ENCODE data around the gene RGS9BP. TPM values are rescaled to one million over a fixed set of nuclear protein-coding genes. Genes with fewer than 3 reads are reported as not detected.
"Not testable (repeated sequence)": the region's sequence is repeated elsewhere in the genome, so short reads cannot be mapped to it uniquely, and the experiment has no call there.

Gene RGS9BP
- total RNA-seq, 1 experiment from 2014 or later: 0.18 TPM

DNA sequence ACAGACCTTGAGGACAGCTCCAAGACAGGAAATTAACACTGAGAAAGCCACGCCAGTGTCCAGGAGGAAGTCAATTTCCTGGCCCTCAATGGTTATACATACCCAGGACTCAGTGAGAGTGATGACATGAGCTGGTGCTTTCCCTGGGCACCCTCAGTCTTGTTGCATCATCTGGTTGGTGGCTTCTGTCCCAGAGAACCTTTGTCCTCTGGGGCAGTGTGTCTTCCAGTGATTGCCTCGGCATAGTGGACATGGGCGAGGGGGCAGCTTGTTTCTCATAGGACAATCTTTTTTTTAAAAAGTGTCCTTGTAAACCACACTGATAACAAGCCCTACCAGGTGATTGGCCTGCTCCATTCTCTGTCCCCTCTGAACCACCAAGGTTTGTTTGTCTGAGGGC is 21.1 kb downstream of the RGS9BP start:
- DNase-seq: not testable (repeated sequence)
- peaks cover 40% of the 10 kb centered on the region for H3K36me3 ChIP-seq

DNA sequence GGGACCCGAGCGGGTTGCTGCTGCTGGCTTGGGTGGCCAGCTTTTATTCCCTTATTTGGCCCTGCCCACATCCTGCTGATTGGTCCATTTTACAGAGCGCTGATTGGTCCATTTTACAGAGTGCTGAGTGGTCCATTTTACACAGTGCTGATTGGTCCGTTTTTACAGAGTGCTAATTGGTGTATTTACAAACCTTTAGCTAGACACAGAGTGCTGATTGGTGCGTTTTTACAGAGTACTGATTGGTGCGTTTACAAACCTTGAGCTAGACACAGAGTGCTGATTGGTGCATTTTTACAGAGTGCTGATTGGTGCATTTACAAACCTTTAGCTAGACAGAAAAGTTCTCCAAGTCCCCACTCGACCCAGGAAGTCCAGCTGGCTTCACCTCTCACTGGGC is 24.5 kb downstream of the RGS9BP start:
- not testable (repeated sequence) for H3K27ac ChIP-seq; H3K4me1 ChIP-seq; H3K4me3 ChIP-seq; H3K9me3 ChIP-seq (replicated peaks); DNase-seq; H3K27me3 ChIP-seq
- H3K36me3 ChIP-seq: peaks cover 56% of the 10 kb centered on the region

More for the DNA sequence above, 21.1 kb downstream of the RGS9BP start:
- not testable (repeated sequence) for H3K4me1 ChIP-seq; H3K9me3 ChIP-seq (replicated peaks); H3K27ac ChIP-seq; H3K4me3 ChIP-seq; H3K27me3 ChIP-seq

DNA sequence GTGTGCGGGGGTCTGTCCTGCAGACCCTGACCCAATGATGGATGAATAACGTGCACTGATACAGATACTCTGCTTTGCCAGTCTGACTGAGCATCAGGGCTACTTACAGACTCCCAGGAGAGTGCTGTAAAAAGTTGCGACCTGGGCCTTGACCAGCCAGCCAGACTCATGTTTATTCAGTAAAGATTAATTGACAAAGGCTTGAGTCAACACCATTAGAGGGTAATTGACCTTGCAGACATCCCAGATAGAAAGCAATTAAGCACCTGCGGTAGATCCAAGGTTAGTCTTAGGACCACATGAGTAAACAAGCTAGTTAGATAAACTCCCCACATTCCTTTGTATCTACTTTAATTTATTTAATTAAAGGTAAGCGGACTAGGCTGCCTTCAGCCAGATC is 26.4 kb downstream of the RGS9BP start:
- Histone ChIP-seq H3K4me1 (no peaks in the 10 kb centered on the region), H3K4me3 (no peak overlapping the region), H3K27ac (no peak overlapping the region), H3K36me3 (peaks cover 69% of the 10 kb centered on the region), H3K9me3 (replicated peaks) (peaks cover 9% of the 10 kb centered on the region), H3K27me3 (no peaks in the 10 kb centered on the region)
- no peak for DNase-seq

DNA sequence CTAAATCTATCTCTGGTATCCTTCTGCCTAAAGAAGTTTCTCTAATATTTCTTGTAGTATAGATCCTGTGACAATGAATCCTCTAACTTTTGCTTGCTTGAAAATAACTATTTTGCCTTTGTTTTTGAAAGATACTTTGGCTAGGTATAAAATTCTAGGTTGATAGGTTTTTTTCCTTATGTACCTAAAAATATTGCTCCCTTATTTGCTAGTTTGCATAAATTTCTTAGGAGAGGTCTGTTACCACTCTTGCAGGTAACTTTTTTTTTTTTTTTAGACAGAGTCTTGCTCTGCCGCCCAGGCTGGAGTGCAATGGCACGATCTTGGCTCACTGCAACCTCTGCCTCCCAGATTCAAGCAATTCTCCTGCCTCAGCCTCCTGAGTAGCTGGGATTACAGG is 28.4 kb downstream of the RGS9BP start:
- peaks cover 57% of the 10 kb centered on the region for H3K36me3 ChIP-seq
- H3K4me1 ChIP-seq; H3K27ac ChIP-seq; H3K27me3 ChIP-seq; DNase-seq; H3K9me3 ChIP-seq (replicated peaks); H3K4me3 ChIP-seq: not testable (repeated sequence)

DNA sequence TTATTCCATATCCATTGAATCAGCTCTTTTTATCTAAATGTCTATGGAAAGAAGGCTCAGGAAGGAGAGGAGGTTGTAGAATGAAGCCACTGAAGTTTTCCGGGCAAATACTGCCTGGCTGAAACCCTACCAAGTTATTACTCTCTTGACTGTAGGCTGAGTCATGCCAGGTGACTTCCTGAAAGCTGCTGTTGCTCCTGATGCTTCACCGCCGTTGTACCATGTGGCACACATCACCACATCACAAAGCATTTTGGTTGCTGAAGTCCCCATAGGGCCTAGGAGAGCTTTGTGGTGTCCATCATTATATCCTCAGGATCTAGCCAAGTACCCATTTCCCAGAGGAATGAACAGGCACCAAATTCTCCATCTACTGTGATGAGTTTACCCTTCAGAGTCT is 32.8 kb downstream of the RGS9BP start:
- no peak for DNase-seq
- no peaks in the 10 kb centered on the region for H3K27me3 ChIP-seq
- H3K27ac ChIP-seq: no peak overlapping the region
- peaks cover 9% of the 10 kb centered on the region for H3K9me3 ChIP-seq (replicated peaks)
- no peaks in the 10 kb centered on the region for H3K4me1 ChIP-seq
- H3K36me3 ChIP-seq: peaks cover 66% of the 10 kb centered on the region
- no peak overlapping the region for H3K4me3 ChIP-seq

DNA sequence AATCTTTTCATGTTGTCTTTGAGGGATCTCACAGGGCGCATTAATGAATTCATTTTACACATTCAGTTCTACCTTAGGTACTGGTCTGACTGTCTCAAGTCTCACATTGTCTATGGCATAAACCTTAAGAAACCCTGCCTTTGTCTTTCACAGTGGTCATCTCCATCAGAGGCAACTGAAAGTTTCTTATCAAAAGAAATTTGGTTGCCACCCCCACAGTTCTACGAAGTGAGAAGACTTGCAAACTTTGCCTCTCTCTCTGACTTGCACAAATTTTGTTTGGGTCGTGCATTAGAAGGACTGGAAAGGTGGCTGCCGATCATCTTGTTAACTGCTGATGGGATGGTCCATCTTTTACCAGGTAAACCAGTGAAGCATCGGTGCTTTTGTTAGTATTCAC is 33.4 kb downstream of the RGS9BP start:
- H3K9me3 ChIP-seq (replicated peaks): peaks cover 5% of the 10 kb centered on the region
- no peak overlapping the region for H3K4me3 ChIP-seq
- no peak overlapping the region for H3K27ac ChIP-seq
- H3K36me3 ChIP-seq: peaks cover 64% of the 10 kb centered on the region
- H3K4me1 ChIP-seq: no peaks in the 10 kb centered on the region
- DNase-seq: no peak
- H3K27me3 ChIP-seq: no peaks in the 10 kb centered on the region

DNA sequence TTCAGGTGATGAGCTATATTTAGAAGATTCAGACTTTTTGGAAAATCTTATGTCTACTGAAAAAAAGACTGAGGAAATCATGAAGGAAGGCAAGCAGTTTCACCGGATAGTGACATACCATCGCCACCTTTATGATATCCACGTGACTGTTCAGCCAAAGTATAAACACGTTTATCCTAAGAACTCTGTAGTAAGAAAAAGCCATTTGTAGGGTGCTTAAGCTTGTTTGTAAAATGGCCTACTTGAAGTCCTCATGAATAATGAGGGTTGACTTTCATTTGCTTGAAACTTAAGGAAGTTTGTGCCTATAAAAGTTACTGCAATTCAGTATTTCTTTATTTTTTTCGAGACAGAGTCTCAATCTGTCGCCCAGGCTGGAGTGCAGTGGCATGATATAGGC is 36.1 kb downstream of the RGS9BP start:
- Histone ChIP-seq H3K27ac (no peak overlapping the region), H3K4me1 (no peaks in the 10 kb centered on the region), H3K4me3 (no peak overlapping the region), H3K36me3 (peaks cover 40% of the 10 kb centered on the region), H3K27me3 (no peaks in the 10 kb centered on the region), H3K9me3 (replicated peaks) (no peaks in the 10 kb centered on the region; the same call in 1 of the 2 replicates)
- no peak for DNase-seq

DNA sequence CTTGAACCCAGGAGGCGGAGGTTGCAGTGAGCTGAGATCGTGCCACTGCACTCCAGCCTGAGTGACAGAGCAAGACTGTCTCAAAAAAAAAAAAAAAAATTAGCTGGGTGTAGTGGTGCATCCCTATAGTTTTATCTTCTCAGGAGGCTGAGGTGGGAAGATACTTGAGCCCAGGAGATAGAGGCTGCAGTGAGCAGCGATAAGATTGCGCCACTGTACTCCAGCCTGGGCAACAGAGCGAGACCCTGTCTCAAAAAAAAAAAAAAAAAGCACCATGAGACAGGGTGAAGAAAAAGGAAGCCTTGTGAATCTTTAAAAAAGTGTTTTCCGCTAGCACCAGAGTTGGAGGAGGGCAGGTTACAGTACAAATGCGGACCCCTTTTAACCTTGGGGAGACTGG is 40.6 kb downstream of the RGS9BP start:
- not testable (repeated sequence) for H3K9me3 ChIP-seq (replicated peaks); H3K27me3 ChIP-seq; DNase-seq; H3K4me1 ChIP-seq; H3K27ac ChIP-seq; H3K4me3 ChIP-seq
- H3K36me3 ChIP-seq: peaks cover 21% of the 10 kb centered on the region

DNA sequence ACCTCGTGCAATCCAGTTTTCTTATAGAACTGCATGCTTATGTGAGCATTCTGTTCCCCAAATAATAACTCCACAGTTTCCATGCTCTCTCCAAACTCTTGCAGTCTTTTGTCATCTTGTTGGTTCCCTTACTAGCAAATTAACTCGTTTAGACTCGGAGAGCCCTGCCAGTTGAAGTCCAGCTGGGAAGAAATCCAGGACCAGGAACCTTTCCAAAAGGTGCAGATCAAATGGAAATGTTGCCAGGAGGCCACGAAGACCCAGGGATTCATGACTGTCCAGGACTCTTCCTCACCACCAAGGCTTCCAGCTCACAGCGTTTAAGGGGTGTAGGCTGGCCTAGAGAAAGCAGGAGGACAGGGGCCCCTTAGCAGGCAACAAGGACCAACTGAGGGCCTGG is 41.8 kb downstream of the RGS9BP start:
- peaks cover 12% of the 10 kb centered on the region for H3K36me3 ChIP-seq
- H3K9me3 ChIP-seq (replicated peaks): 0 out of 2 replicates have a peak, but pooled peaks cover 2% of the 10 kb centered on the region
- H3K4me1 ChIP-seq: no peaks in the 10 kb centered on the region
- no peaks in the 10 kb centered on the region for H3K27me3 ChIP-seq
- no peak overlapping the region for H3K4me3 ChIP-seq
- DNase-seq: no peak
- H3K27ac ChIP-seq: no peak overlapping the region

DNA sequence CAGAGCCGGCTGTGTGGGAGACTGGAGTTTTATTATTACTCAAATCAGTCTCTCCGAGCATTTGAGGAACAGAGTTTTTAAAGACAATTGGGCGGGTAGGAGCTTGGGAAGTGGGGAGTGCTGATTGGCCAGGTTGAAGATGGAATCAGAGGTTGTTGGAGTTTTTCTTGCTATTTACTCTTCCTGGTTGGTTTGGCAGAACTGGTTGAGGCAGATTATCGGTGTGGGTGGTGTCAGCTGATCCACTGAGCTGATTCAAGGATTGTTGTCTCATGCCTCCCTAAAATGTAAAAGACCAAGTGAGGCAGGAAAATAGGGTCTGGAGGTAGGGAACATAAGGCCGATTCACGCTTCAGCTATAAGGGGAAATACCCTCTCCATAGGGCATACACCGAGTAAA is 42.6 kb downstream of the RGS9BP start:
- Histone ChIP-seq H3K36me3 (peaks cover 4% of the 10 kb centered on the region), H3K9me3 (replicated peaks) (0 out of 2 replicates have a peak, but pooled peaks cover 2% of the 10 kb centered on the region), H3K4me3 (no peak overlapping the region), H3K27me3 (no peaks in the 10 kb centered on the region), H3K27ac (no peak overlapping the region), H3K4me1 (no peaks in the 10 kb centered on the region)
- DNase-seq: no peak

DNA sequence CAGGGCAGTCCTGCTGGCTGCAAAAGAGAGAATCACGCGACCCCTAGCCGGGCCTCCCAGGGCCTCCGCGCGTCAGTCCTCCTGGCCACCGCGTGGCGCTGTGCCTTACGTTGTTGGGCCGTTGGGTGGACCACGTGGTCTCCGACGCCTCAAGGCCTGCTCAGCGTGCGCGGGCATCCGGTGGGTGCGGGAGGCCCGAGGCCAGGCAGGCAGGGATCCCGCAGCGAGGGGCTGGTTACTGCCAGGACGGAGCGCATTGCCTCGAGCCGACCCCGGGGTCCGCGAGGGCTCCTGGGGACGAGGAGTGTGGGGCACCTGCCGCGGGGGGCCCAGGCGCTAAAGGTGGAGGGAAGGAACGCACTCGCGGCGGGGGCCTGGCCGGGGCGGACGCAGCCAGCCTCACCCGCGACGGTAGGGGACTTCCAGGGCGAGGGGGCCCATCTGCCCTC is 44.0 kb downstream of the RGS9BP start, which contains the start of gene TDRD12:
Gene TDRD12 (plus strand): TSS at position 157 of the 449 bp plus-strand sequence. CDS start 306 bp downstream, outside the sequence.
- no peak for DNase-seq
- Histone ChIP-seq H3K27me3 (no peaks in the 10 kb centered on the region), H3K27ac (no peak within 1 kb of the TSS), H3K4me3 (no peak within 1 kb of the TSS), H3K9me3 (replicated peaks) (0 out of 2 replicates have a peak, but pooled peaks cover 2% of the 10 kb centered on the region), H3K4me1 (no peaks in the 10 kb centered on the region), H3K36me3 (no peaks in the 10 kb centered on the region; the same call in none of the 2 replicates)

DNA sequence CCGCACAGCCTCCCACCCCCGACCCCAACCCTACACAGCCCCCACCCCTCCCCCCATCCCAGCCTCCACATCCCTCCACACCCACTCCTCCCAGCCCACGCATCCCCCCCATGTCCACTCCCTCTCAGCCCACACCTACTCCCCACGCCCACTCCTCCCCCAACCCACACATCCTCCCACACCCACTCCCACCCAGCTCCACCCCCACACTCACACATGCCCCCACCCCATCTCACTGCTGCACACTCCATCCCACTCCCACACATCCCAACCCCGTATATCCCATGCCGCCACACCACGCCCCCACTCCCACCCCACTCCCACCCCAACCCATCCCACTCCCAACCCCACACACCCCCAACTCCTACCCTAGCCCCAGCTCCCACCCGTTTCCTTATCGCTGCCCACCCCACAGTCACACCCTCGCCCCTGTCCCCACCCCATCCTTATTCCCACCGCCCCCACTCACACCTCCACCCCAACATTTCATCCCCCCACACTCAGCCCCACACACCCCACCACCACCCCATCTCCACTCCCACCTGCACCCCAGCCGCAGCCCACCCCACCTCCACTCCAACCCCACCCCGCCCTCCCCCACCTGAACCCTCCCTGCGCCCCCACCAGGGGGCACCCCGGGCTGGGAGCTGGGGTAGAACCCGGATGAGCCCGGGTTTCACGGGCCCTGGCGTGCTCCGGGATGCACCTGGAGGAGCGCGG is 44.7 kb downstream of the RGS9BP start:
- Histone ChIP-seq H3K9me3 (replicated peaks) (0 out of 2 replicates have a peak, but pooled peaks cover 2% of the 10 kb centered on the region), H3K27me3 (no peaks in the 10 kb centered on the region), H3K36me3 (no peaks in the 10 kb centered on the region; the same call in 1 of the 2 replicates), H3K4me3 (no peak overlapping the region), H3K27ac (no peak overlapping the region), H3K4me1 (no peaks in the 10 kb centered on the region)
- no peak for DNase-seq

DNA sequence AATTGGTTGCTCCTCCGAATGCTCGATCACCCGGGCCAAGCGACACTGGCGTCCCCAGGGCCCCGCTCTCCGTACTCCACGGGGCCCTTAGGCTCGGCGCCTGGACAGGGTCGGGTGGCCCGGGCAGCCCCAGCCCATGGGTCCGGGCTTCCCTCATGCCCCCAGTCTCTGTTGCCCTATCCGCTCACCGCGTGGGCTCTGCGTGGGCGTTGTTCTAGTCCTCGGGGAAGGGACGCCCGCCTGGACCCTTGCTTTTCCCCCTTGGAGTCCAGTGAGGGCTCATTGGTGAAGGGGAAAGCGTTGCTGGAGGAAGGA is 45.2 kb downstream of the RGS9BP start:
- no peaks in the 10 kb centered on the region for H3K36me3 ChIP-seq
- 0 out of 2 replicates have a peak, but pooled peaks cover 5% of the 10 kb centered on the region for H3K9me3 ChIP-seq (replicated peaks)
- no peaks in the 10 kb centered on the region for H3K27me3 ChIP-seq
- no peaks in the 10 kb centered on the region for H3K4me1 ChIP-seq
- no peak overlapping the region for H3K4me3 ChIP-seq
- H3K27ac ChIP-seq: no peak overlapping the region
- no peak for DNase-seq
